A673 (cell line): ENCODE data around the gene RAB3IL1.

ENCODE experiments used
- EZH2 ChIP-seq: fragments of 200-600 bp; sonication (generic); IDR thresholded peaks from 2 replicates; pipeline ENCODE4 v1.6.1; 2017; ENCODE audit warnings: borderline replicate concordance, low read depth, mild to moderate bottlenecking, mixed read lengths, antibody characterized with exemption, low read length; ENCODE audit not compliant: poor library complexity, severe bottlenecking
- TF ChIP-seq, protein P1 (sequence below): fragments of 300-800, 200-600 bp; sonication (generic); conservative IDR thresholded peaks from 2 replicates; pipeline ENCODE4 v1.5.1; 2017; ENCODE audit warnings: low read depth, mild to moderate bottlenecking, antibody characterized with exemption, low read length, moderate library complexity, mixed read lengths

DNA sequence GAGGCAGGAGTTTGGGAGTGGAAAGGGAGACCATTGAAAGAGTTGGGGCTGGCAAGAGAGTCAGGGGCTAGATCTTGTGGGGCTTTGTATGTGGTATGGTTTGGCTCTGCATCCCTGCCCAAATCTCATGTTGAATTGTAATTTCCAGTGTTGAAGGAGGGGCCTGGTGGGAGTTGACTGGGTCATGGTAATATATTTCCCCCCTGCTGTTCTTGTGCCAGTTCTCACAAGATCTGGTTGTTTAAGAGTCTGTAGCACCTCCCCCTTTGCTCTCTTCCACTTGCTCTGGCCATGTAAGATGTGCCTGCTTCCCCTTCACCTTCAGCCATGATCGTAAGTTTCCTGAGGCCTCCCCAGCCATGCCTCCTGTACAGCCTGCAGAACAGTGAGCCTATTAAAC is 10.1 kb upstream of the RAB3IL1 start:
- TF ChIP-seq, protein P1, sequence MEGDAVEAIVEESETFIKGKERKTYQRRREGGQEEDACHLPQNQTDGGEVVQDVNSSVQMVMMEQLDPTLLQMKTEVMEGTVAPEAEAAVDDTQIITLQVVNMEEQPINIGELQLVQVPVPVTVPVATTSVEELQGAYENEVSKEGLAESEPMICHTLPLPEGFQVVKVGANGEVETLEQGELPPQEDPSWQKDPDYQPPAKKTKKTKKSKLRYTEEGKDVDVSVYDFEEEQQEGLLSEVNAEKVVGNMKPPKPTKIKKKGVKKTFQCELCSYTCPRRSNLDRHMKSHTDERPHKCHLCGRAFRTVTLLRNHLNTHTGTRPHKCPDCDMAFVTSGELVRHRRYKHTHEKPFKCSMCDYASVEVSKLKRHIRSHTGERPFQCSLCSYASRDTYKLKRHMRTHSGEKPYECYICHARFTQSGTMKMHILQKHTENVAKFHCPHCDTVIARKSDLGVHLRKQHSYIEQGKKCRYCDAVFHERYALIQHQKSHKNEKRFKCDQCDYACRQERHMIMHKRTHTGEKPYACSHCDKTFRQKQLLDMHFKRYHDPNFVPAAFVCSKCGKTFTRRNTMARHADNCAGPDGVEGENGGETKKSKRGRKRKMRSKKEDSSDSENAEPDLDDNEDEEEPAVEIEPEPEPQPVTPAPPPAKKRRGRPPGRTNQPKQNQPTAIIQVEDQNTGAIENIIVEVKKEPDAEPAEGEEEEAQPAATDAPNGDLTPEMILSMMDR, result no peak
- no peak for TF ChIP-seq EZH2
